BJ (cell line): ENCODE data around the gene CDK5RAP3. TPM values are rescaled to one million over a fixed set of nuclear protein-coding genes. Genes with fewer than 3 reads are reported as not detected.

Source experiments
- CTCF ChIA-PET: fragments of 350-600 bp; formaldehyde crosslinking; extraction: SDS; loops from one replicate; lab custom pipeline; 2021; ENCODE audit warnings: antibody characterized with exemption, inconsistent platforms; lab: Yijun Ruan, JAX
- POLR2A ChIA-PET: fragments of 300-600 bp; sonication (Branson Sonifier 250); formaldehyde crosslinking; extraction: SDS; loops from one replicate; lab custom pipeline; 2021; ENCODE audit warnings: antibody characterized with exemption; lab: Charles Lee
- DNase-seq: peaks from one replicate; pipeline ENCODE4 v3.0.0-alpha.2; 2011; ENCODE audit warnings: low read depth
- H3K27me3 ChIP-seq: 2 replicates; pipeline ENCODE4 v1.6.0; 2011; ENCODE audit warnings: low read length; ENCODE audit not compliant: control insufficient read depth, insufficient read depth
- H3K36me3 ChIP-seq: 2 replicates; pipeline ENCODE4 v1.5.1; 2011; ENCODE audit warnings: low read length; ENCODE audit not compliant: control insufficient read depth, insufficient read depth
- H3K4me3 ChIP-seq: 2 replicates; pipeline ENCODE4 v1.5.1; 2011; ENCODE audit warnings: low read depth, mild to moderate bottlenecking, control low read depth, low read length
- CTCF ChIP-seq: IDR thresholded peaks from 2 replicates; pipeline ENCODE4 v1.5.1; 2011; ENCODE audit warnings: low read depth, mild to moderate bottlenecking, control low read depth, inconsistent platforms, low read length, moderate library complexity; ENCODE audit not compliant: insufficient read depth
- polyA plus RNA-seq: library from polyadenylated mRNA; depleted of rRNA; stranded (reverse); fragments of >200 nt; gene quantifications from 2 replicates; pipeline ENCODE4 v1.2.3, GENCODE V29; 2011

The CDK5RAP3 gene
- polyA plus RNA-seq, 1 experiment = 98.1 TPM

DNA sequence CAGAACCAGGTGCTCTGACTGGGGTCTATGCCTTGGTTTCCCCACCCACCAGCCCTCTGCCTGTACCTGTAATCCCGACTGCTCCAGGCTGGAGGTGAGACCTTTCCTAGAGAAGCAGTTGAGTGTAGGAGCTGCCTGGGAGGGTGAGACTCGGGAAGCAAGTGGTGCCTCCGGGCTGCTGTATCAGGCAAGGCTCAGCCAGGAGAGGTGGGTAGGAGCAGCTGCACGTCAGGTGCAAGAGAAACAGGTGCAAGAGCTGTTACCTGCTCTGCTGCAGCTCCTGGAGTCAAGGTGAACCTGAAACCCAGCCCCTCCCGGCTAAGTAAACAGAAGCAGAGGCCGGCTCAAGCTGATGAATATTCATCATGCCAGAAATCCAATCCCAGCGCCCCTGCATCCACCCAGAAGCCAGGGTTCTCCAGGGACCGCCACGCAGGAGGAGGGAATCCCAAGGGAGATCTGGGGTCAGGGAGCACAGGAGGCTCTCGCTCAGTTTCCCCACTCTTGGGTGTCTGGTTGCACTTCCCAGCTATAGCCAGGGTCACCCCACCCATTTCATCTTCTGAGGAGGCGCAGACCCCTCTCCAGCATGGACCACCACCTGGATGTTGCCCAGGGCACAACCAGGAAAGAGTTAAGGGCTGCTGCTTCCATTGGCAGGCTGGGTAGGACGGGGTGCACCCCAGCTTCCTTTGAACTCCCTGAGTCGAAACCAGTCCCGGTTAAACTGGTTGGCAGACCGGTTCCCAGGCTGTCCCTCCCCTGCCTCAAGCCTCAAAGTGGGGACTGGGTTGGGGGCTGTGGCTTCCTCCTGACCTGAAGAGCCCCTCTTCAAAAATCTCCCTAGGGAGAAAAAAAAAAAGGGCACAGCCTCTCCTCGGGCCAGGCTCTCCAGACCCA is 13.1 kb upstream of the CDK5RAP3 start, which contains the start of gene PRR15L:
Gene PRR15L, minus strand, starts transcription at position 293 of the 900 bp plus-strand sequence. CDS start 4,649 bp downstream, outside the sequence.
- H3K36me3 ChIP-seq = no peaks in the 10 kb centered on the region
- DNase-seq = no peak
- no peak for TF ChIP-seq CTCF
- H3K27me3 ChIP-seq = peaks cover 2% of the 10 kb centered on the region; the same call in 1 of the 2 replicates
- POLR2A ChIA-PET = no interaction called here
- CTCF ChIA-PET = interaction anchor here (1.0 to 19.6 kb wide), 7 partner anchors 9 to 117 kb away, joined by 3 to 380 read pairs (median 12); partner anchors contain the start of genes CDK5RAP3 and SCRN2
- H3K4me3 ChIP-seq = no peak within 1 kb of the TSS

- Histone ChIP-seq H3K4me3 (no peak overlapping the region), H3K36me3 (no peaks in the 10 kb centered on the region), H3K27me3 (peaks cover 2% of the 10 kb centered on the region; the same call in 1 of the 2 replicates)
- DNase-seq = no peak
- ChIA-PET POLR2A (no interaction called here), CTCF (interaction anchor here (0.9 to 19.6 kb wide), 7 partner anchors 9 to 56 kb away, joined by 3 to 304 read pairs (median 6); partner anchors contain the start of genes CDK5RAP3 and PNPO)
- TF ChIP-seq CTCF = no peak
Measured at GRCh38 chr17:47959825-47960655, 10.9 kb upstream of the CDK5RAP3 start.

DNA sequence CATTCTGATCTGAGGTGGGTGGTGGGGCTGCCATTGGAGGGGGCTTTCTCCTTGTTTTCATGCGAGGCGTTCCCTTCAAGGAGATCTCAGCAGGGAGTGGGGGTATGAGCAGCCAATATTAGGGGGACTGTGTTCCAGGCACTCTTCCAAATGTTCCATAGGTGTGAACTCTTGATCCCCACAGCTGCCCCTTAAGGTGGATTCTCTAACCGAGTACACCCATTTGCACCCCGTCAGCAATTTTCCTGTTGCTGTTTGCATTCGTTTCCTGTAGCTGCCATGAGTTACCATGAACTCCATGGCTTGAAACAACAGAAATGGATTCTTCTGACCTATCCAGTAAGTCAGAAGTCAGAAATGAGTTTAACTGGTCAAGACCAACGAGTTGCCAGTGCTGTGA is 9.5 kb upstream of the CDK5RAP3 start:
- TF ChIP-seq CTCF = no peak
- Histone ChIP-seq H3K27me3 (peaks cover 2% of the 10 kb centered on the region; the same call in 1 of the 2 replicates), H3K4me3 (no peak overlapping the region), H3K36me3 (no peaks in the 10 kb centered on the region)
- ChIA-PET POLR2A (interaction anchor here (0.6 kb wide), 1 partner anchor 130 kb away, joined by 4 read pairs; the partner anchor contains the start of genes LRRC46 and MRPL10), CTCF (interaction anchor here (1.2 to 6.6 kb wide), 3 partner anchors 10 to 15 kb away, joined by 4 to 64 read pairs (median 6); partner anchors contain the start of gene CDK5RAP3)
- DNase-seq = no peak

GRCh38 chr17:47962901-47963300 is 8.0 kb upstream of the CDK5RAP3 start:
- ChIA-PET POLR2A (no interaction called here), CTCF (interaction anchor here (6.6 kb wide), 1 partner anchor 14 kb away, joined by 64 read pairs; no protein-coding TSS in a partner anchor)
- H3K27me3 ChIP-seq = peaks cover 2% of the 10 kb centered on the region; the same call in 1 of the 2 replicates
- no peaks in the 10 kb centered on the region for H3K36me3 ChIP-seq
- DNase-seq = no peak
- no peak for TF ChIP-seq CTCF
- H3K4me3 ChIP-seq = no peak overlapping the region
